SK-N-SH (cell line): ENCODE results near the gene ZMYND8. TPM values are rescaled to one million over a fixed set of nuclear protein-coding genes. Genes with fewer than 3 reads are reported as not detected.

Experiments used
- CTCF ChIA-PET: fragments of 300-600, 350-600 bp; formaldehyde crosslinking; extraction: SDS; loops from one replicate; lab custom pipeline; 2021; lab: Yijun Ruan, JAX
- POLR2A ChIA-PET: fragments of 350-600 bp; sonication (Branson Sonifier 250); formaldehyde crosslinking; extraction: SDS; loops from one replicate; lab custom pipeline; 2020; ENCODE audit warnings: antibody characterized with exemption, inconsistent platforms; lab: Yijun Ruan, JAX
- DNase-seq: peaks from one replicate; pipeline ENCODE4 v3.0.0; 2012
- H2AFZ ChIP-seq: fragments of 200-600 bp; sonication (generic); 2 replicates; pipeline ENCODE4 v1.8.1; 2016; ENCODE audit warnings: antibody characterized with exemption, mild to moderate bottlenecking, low read depth
- H3F3A ChIP-seq: fragments of 200-600 bp; sonication (generic); replicated peaks from 2 replicates; pipeline ENCODE3; 2016; ENCODE audit warnings: antibody characterized with exemption, mild to moderate bottlenecking; ENCODE audit not compliant: insufficient read depth
- H3K27ac ChIP-seq, 2 experiments: fragments of 200-500 bp in 1 of 2; fragments of 200-600 bp in 1 of 2; sonication (Bioruptor generic) in 1 of 2; sonication (generic), shearing (Covaris generic) in 1 of 2; 2 replicates each; pipeline versions ENCODE4 v1.5.1 to v1.6.1; 2014 to 2016; ENCODE audit warnings: low read depth in 2 of 2, inconsistent platforms in 1 of 2, low read length in 1 of 2, mild to moderate bottlenecking in 1 of 2, mixed read lengths in 1 of 2
- H3K27me3 ChIP-seq: fragments of 200-600 bp; sonication (generic), shearing (Covaris generic); 2 replicates; pipeline ENCODE4 v1.6.1; 2016; ENCODE audit warnings: mixed run types; ENCODE audit not compliant: insufficient read depth
- H3K36me3 ChIP-seq, 2 experiments: fragments of 200-500 bp in 1 of 2; fragments of 200-600 bp in 1 of 2; sonication (Bioruptor generic) in 1 of 2; sonication (generic) in 1 of 2; replicated peaks in 1 of 2; 2 replicates each; pipeline versions ENCODE3 to v1.5.1; 2014 to 2016; ENCODE audit warnings: low read length in 1 of 2, mild to moderate bottlenecking in 1 of 2; ENCODE audit not compliant: insufficient read depth in 2 of 2, control insufficient read depth in 1 of 2
- H3K4me1 ChIP-seq, 2 experiments: fragments of 200-500 bp in 1 of 2; fragments of 200-600 bp in 1 of 2; sonication (Bioruptor generic) in 1 of 2; sonication (generic), shearing (Covaris generic) in 1 of 2; 2 replicates each; pipeline versions ENCODE4 v1.5.1 to v1.6.1; 2014 to 2016; ENCODE audit warnings: low read depth in 1 of 2, low read length in 1 of 2, mixed run types in 1 of 2; ENCODE audit not compliant: insufficient read depth in 2 of 2, control insufficient read depth in 1 of 2
- H3K4me2 ChIP-seq: fragments of 200-600 bp; sonication (generic), shearing (Covaris generic); 2 replicates; pipeline ENCODE4 v1.6.1; 2017; ENCODE audit warnings: mixed run types
- H3K4me3 ChIP-seq, 2 experiments: fragments of 200-500 bp in 1 of 2; fragments of 200-600 bp in 1 of 2; sonication (Bioruptor generic) in 1 of 2; sonication (generic), shearing (Covaris generic) in 1 of 2; 2 replicates each; pipeline versions ENCODE4 v1.5.1 to v1.8.1; 2014 to 2016; ENCODE audit warnings: low read depth in 2 of 2, inconsistent platforms in 1 of 2, low read length in 1 of 2, mild to moderate bottlenecking in 1 of 2, mixed read lengths in 1 of 2, moderate library complexity in 1 of 2
- H3K79me2 ChIP-seq: fragments of 200-600 bp; sonication (generic); 2 replicates; pipeline ENCODE4 v1.8.1; 2017; ENCODE audit warnings: mild to moderate bottlenecking; ENCODE audit not compliant: insufficient read depth
- H3K9ac ChIP-seq: fragments of 200-600 bp; sonication (generic); 2 replicates; pipeline ENCODE4 v1.6.1; 2017; ENCODE audit warnings: mixed run types
- H3K9me2 ChIP-seq: fragments of 200-600 bp; sonication (generic); 2 replicates; pipeline ENCODE4 v1.6.1; 2017; ENCODE audit warnings: mixed run types
- H3K9me3 ChIP-seq: fragments of 200-600 bp; sonication (generic); 2 replicates; pipeline ENCODE4 v1.6.1; 2017; ENCODE audit warnings: mixed run types, mild to moderate bottlenecking, moderate library complexity
- H4K20me1 ChIP-seq: fragments of 200-600 bp; sonication (generic); 2 replicates; pipeline ENCODE4 v1.6.1; 2017; ENCODE audit warnings: mild to moderate bottlenecking, mixed run types; ENCODE audit not compliant: insufficient read depth
- EP300 ChIP-seq, 2 experiments: IDR thresholded peaks; 2 replicates each; pipeline versions ENCODE4 v1.4.0 to v1.6.1; 2012; ENCODE audit warnings: borderline replicate concordance in 1 of 2, low read depth in 1 of 2, low read length in 1 of 2
- FOXM1 ChIP-seq: IDR thresholded peaks from 2 replicates; pipeline ENCODE4 v1.4.0; 2012; ENCODE audit warnings: low read depth, mild to moderate bottlenecking
- GABPA ChIP-seq: IDR thresholded peaks from 2 replicates; pipeline ENCODE4 v1.4.0; 2012; ENCODE audit warnings: low read depth, mild to moderate bottlenecking
- JUND ChIP-seq: IDR thresholded peaks from 2 replicates; pipeline ENCODE4 v1.4.0; 2012
- NRF1 ChIP-seq: IDR thresholded peaks from 2 replicates; pipeline ENCODE4 v1.6.1; 2012; ENCODE audit warnings: low read depth, mild to moderate bottlenecking, low read length
- PBX3 ChIP-seq: IDR thresholded peaks from 2 replicates; pipeline ENCODE4; 2012
- POLR2AphosphoS5 ChIP-seq: IDR thresholded peaks from 2 replicates; pipeline ENCODE4 v1.6.1; 2012; ENCODE audit warnings: low read depth, low read length
- RCOR1 ChIP-seq: fragments of 150-350 bp; IDR thresholded peaks from 2 replicates; pipeline ENCODE4 v1.6.1; 2017; ENCODE audit warnings: antibody characterized with exemption, low read length
- RXRA ChIP-seq: IDR thresholded peaks from 2 replicates; pipeline ENCODE4 v1.4.0; 2012; ENCODE audit warnings: low read depth, mild to moderate bottlenecking, borderline replicate concordance
- SIN3A ChIP-seq: IDR thresholded peaks from 2 replicates; pipeline ENCODE4 v1.6.1; 2012; ENCODE audit warnings: low read depth, mild to moderate bottlenecking, low read length, moderate library complexity, borderline replicate concordance
- TCF12 ChIP-seq: IDR thresholded peaks from 2 replicates; pipeline ENCODE4 v1.4.0; 2012
- WGBS: methylation state at CpG from one replicate; pipeline ENCODE4 v1.1.6; 2017; ENCODE audit warnings: low lambda C conversion rate; 5-methylcytosine and 5-hydroxymethylcytosine counted together
- polyA plus RNA-seq, 3 experiments: library from polyadenylated mRNA; depleted of rRNA; stranded (reverse); fragments of >200 nt; gene quantifications; 2 replicates each; pipeline ENCODE4 v1.2.3, GENCODE V29; 2012
- TF ChIP-seq, protein P1 (sequence below): fragments of 200-600 bp; sonication (generic); IDR thresholded peaks from 2 replicates; pipeline ENCODE4 v1.6.1; 2017; ENCODE audit warnings: antibody characterized with exemption, mild to moderate bottlenecking, moderate library complexity
- TF ChIP-seq, protein P2 (sequence below): IDR thresholded peaks from 2 replicates; pipeline ENCODE4 v1.4.0; 2012; ENCODE audit warnings: low read depth, borderline replicate concordance
- TF ChIP-seq, protein P3 (sequence below): fragments of 150-350 bp; IDR thresholded peaks from 2 replicates; pipeline ENCODE4 v1.6.1; 2016; ENCODE audit warnings: mild to moderate bottlenecking, low read depth, low read length

Gene ZMYND8
- polyA plus RNA-seq, 1 of the 3 experiments (the other 2 are of a cell fraction): 25.3 TPM

- peaks cover 32 to 55% of the 10 kb centered on the region in 2 experiments for H3K36me3 ChIP-seq
- H3K27me3 ChIP-seq: no peaks in the 10 kb centered on the region
- peaks cover 38% of the 10 kb centered on the region; the same call in 1 of the 2 replicates for H3K79me2 ChIP-seq
- 97% methylated on average over 6 of the region's 6 CpGs for WGBS
- H3K9me3 ChIP-seq: no peaks in the 10 kb centered on the region
- CTCF ChIA-PET: interaction anchor here (1.2 to 5.5 kb wide), 2 partner anchors 18 to 144 kb away, joined by 3 to 31 read pairs; no protein-coding TSS in a partner anchor
- H2AFZ ChIP-seq: no peak overlapping the region
- H4K20me1 ChIP-seq: peaks cover 3% of the 10 kb centered on the region
- H3K4me1 ChIP-seq: peaks cover 0 to 14% of the 10 kb centered on the region in 2 experiments; a peak in 2 of 4 replicates
- no peak overlapping the region for H3K9ac ChIP-seq
- no peak overlapping the region for H3K4me2 ChIP-seq
- no peaks in the 10 kb centered on the region for H3K9me2 ChIP-seq
- peaks cover 20% of the 10 kb centered on the region for H3F3A ChIP-seq
- no peak overlapping the region for H3K27ac ChIP-seq
- POLR2A ChIA-PET: no interaction called here
- H3K4me3 ChIP-seq: no peak overlapping the region
- no peak for DNase-seq
- TF ChIP-seq, protein P1, sequence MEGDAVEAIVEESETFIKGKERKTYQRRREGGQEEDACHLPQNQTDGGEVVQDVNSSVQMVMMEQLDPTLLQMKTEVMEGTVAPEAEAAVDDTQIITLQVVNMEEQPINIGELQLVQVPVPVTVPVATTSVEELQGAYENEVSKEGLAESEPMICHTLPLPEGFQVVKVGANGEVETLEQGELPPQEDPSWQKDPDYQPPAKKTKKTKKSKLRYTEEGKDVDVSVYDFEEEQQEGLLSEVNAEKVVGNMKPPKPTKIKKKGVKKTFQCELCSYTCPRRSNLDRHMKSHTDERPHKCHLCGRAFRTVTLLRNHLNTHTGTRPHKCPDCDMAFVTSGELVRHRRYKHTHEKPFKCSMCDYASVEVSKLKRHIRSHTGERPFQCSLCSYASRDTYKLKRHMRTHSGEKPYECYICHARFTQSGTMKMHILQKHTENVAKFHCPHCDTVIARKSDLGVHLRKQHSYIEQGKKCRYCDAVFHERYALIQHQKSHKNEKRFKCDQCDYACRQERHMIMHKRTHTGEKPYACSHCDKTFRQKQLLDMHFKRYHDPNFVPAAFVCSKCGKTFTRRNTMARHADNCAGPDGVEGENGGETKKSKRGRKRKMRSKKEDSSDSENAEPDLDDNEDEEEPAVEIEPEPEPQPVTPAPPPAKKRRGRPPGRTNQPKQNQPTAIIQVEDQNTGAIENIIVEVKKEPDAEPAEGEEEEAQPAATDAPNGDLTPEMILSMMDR: no peak
- TF ChIP-seq SIN3A (no peak), EP300 (IDR thresholded peaks at IDR 0.05; ENCODE audit: borderline replicate concordance in 1 of 2, low read depth in 1 of 2, low read length in 1 of 2) (no peak), PBX3 (no peak), RXRA (no peak), FOXM1 (no peak), JUND (no peak), GABPA (no peak)
- TF ChIP-seq, protein P2, sequence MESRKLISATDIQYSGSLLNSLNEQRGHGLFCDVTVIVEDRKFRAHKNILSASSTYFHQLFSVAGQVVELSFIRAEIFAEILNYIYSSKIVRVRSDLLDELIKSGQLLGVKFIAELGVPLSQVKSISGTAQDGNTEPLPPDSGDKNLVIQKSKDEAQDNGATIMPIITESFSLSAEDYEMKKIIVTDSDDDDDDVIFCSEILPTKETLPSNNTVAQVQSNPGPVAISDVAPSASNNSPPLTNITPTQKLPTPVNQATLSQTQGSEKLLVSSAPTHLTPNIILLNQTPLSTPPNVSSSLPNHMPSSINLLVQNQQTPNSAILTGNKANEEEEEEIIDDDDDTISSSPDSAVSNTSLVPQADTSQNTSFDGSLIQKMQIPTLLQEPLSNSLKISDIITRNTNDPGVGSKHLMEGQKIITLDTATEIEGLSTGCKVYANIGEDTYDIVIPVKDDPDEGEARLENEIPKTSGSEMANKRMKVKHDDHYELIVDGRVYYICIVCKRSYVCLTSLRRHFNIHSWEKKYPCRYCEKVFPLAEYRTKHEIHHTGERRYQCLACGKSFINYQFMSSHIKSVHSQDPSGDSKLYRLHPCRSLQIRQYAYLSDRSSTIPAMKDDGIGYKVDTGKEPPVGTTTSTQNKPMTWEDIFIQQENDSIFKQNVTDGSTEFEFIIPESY: no peak
These were observed 116.8 kb downstream of the ZMYND8 start for GRCh38 chr20:47239719-47240067.

DNA sequence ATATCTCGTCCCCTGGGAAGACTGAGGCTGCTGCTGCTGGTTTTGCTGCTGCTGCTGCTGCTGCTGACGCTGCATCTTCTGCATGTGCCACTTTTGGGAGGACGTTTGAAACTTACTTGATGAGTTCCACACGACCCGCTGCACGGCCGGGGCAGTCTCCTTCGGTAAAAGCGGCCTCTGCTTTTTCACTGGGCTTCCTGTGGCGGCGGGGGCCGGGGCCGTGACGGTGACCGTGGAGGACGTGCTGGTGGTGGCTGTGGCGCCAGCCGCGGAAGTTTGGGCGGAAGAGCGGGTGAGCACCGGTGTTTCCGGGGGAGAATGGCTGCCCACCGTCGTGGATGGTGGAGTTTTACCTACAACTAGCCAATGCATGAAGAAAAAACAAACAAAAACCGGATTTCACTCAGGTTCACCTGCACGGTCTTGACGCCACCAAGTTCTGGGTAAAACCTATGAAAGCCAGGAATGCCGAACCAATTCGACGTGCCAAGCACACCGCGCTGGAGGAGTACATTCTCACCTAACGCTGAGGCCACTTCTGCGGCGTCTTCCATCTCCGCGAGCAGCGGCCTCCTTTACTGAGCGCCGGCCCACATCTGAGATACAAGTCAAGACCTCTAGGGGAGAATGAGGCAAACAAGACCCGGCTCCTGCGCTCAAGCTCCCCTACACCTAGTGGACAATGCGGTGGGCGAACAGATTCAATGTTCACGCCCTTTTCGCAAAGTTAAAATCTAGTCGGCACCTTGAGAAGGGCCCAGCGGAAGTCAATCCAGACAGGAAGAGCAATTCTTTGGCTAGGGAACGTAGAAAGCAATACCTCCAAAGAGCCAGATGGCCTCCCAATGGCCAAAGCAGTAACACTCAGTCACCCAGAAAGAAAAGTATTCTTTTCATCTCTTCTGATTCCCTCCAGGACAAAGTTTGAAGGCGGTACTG lies 117.5 kb downstream of the ZMYND8 start:
- no peak overlapping the region for H3K4me3 ChIP-seq
- H3K9me2 ChIP-seq: no peaks in the 10 kb centered on the region
- H4K20me1 ChIP-seq: peaks cover under 1% of the 10 kb centered on the region
- H3K36me3 ChIP-seq: peaks cover 37 to 60% of the 10 kb centered on the region in 2 experiments
- TF ChIP-seq, protein P3, sequence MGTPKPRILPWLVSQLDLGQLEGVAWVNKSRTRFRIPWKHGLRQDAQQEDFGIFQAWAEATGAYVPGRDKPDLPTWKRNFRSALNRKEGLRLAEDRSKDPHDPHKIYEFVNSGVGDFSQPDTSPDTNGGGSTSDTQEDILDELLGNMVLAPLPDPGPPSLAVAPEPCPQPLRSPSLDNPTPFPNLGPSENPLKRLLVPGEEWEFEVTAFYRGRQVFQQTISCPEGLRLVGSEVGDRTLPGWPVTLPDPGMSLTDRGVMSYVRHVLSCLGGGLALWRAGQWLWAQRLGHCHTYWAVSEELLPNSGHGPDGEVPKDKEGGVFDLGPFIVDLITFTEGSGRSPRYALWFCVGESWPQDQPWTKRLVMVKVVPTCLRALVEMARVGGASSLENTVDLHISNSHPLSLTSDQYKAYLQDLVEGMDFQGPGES: no peak
- TF ChIP-seq RCOR1 (no peak), TCF12 (no peak), SIN3A (no peak), NRF1 (no peak), POLR2AphosphoS5 (no peak)
- TF ChIP-seq, protein P1: no peak
- peaks cover 43% of the 10 kb centered on the region; the same call in 1 of the 2 replicates for H3K79me2 ChIP-seq
- 97% methylated on average over 46 of the region's 51 CpGs for WGBS
- peaks cover 20% of the 10 kb centered on the region for H3F3A ChIP-seq
- no peaks in the 10 kb centered on the region for H3K9me3 ChIP-seq
- H3K9ac ChIP-seq: no peak overlapping the region
- H3K4me2 ChIP-seq: no peak overlapping the region
- no peak for DNase-seq
- H3K27ac ChIP-seq: no peak overlapping the region
- ChIA-PET POLR2A (no interaction called here), CTCF (interaction anchor here (1.1 to 1.2 kb wide), 2 partner anchors 17 to 34 kb away, joined by 3 read pairs; no protein-coding TSS in a partner anchor)
- no peak overlapping the region for H2AFZ ChIP-seq
- H3K27me3 ChIP-seq: no peaks in the 10 kb centered on the region
- H3K4me1 ChIP-seq: peaks cover 0 to 12% of the 10 kb centered on the region in 2 experiments; a peak in 2 of 4 replicates
